OCI-LY7 (cell line): ENCODE results near the gene IPO11.

Source experiments
- CTCF ChIP-seq: fragments of 200-600 bp; sonication (generic); conservative IDR thresholded peaks from 2 replicates; pipeline ENCODE4 v1.5.1; 2014; ENCODE audit warnings: mild to moderate bottlenecking, antibody characterized with exemption, low read length, moderate library complexity, mixed read lengths
- EZH2phosphoT487 ChIP-seq: fragments of 200-600 bp; sonication (generic); IDR thresholded peaks from 2 replicates; pipeline ENCODE4 v1.6.1; 2018; ENCODE audit warnings: low read depth, borderline replicate concordance, mild to moderate bottlenecking, mixed run types, antibody characterized with exemption, low read length, moderate library complexity, mixed read lengths

GRCh38 chr5:62621280-62621679 lies 208.7 kb downstream of the IPO11 start:
- TF ChIP-seq CTCF (no peak), EZH2phosphoT487 (no peak)
